ENCODE measurements around the gene ENAM.
"Not testable (repeated sequence)": the region's sequence is repeated elsewhere in the genome, so short reads cannot be mapped to it uniquely, and the experiment has no call there.

The ENAM gene

GRCh38 chr4:70682142-70682541 lies 53.6 kb downstream of the ENAM start:
- DNase-seq, result not testable (repeated sequence)

- no peak for DNase-seq
These were observed 58.8 kb downstream of the ENAM start for GRCh38 chr4:70687392-70687791.

- DNase-seq, result peak; percentile 97
These were observed 59.6 kb downstream of the ENAM start, which contains the start of gene UTP3 for GRCh38 chr4:70687821-70688794. Gene UTP3, plus strand, starts transcription at chr4:70688532. Its CDS starts 146 bp downstream, at chr4:70688678.

- DNase-seq, result no peak
These were observed 60.3 kb downstream of the ENAM start for GRCh38 chr4:70688795-70689231.

GRCh38 chr4:70691661-70692060 lies 63.1 kb downstream of the ENAM start:
- no peak for DNase-seq

GRCh38 chr4:70694633-70695032 lies 66.1 kb downstream of the ENAM start:
- DNase-seq, result not testable (repeated sequence)

All from CD4-positive, alpha-beta T cell treated with Interleukin-4 for 4 hours (primary cell).